NB4 (cell line): ENCODE data around the gene EEA1.

Source experiments
- DNase-seq: peaks from one replicate; pipeline ENCODE4 v3.0.0; 2010; ENCODE audit warnings: low read depth
- H3K4me3 ChIP-seq: one replicate; pipeline ENCODE4 v1.5.1; 2011; ENCODE audit warnings: mild to moderate bottlenecking, low read depth, low read length, moderate library complexity
- CTCF ChIP-seq: IDR thresholded peaks from one replicate; pipeline ENCODE4 v1.5.1; 2012; ENCODE audit warnings: low read depth, low read length
- MYC ChIP-seq: IDR thresholded peaks from 2 replicates; pipeline ENCODE4 v1.6.1; 2011; ENCODE audit warnings: low read depth, low read length
- POLR2A ChIP-seq: IDR thresholded peaks from 2 replicates; pipeline ENCODE4 v1.6.1; 2011; ENCODE audit warnings: mild to moderate bottlenecking; ENCODE audit not compliant: insufficient read length; ENCODE audit errors: extremely low read depth
- TF ChIP-seq, protein P1 (sequence below): IDR thresholded peaks from 2 replicates; pipeline ENCODE4 v1.6.1; 2011; ENCODE audit warnings: low read depth, low read length

EEA1 gene

GRCh38 chr12:92871116-92871515, 58.0 kb downstream of the EEA1 start:
- TF ChIP-seq POLR2A (no peak), MYC (no peak), CTCF (no peak)
- TF ChIP-seq, protein P1, sequence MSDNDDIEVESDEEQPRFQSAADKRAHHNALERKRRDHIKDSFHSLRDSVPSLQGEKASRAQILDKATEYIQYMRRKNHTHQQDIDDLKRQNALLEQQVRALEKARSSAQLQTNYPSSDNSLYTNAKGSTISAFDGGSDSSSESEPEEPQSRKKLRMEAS = no peak
- peak; percentile 49 for DNase-seq

GRCh38 chr12:92866418-92866817, 62.7 kb downstream of the EEA1 start:
- no peak overlapping the region for H3K4me3 ChIP-seq
- no peak for DNase-seq
- TF ChIP-seq, protein P1 = no peak

More at GRCh38 chr12:92871116-92871515, 58.0 kb downstream of the EEA1 start:
- H3K4me3 ChIP-seq = no peak overlapping the region

- no peak overlapping the region for H3K4me3 ChIP-seq
- DNase-seq = peak; percentile 44
Measured at GRCh38 chr12:92863251-92863650, 65.8 kb downstream of the EEA1 start.

DNA sequence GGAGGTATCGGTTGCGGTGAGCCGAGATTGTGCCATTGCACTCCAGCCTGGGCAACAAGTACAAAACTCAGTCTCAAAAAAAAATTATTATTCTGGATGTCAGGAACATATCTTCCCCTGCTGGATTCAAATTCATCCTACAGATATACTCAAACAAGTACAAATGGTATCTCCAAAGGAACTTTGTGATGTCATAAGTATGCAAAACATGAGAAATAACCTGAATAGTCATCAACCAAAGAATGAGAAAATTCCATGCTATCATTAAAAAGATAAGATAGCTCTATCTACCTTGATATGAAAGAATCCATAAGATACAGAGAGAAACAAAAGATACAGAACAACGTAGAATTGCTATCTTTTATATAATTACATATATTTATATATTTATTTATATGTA, 67.7 kb downstream of the EEA1 start:
- TF ChIP-seq MYC (no peak), POLR2A (no peak), CTCF (no peak)
- TF ChIP-seq, protein P1 = no peak
- no peak overlapping the region for H3K4me3 ChIP-seq

More at GRCh38 chr12:92863251-92863650, 65.8 kb downstream of the EEA1 start:
- TF ChIP-seq MYC (no peak), POLR2A (no peak), CTCF (no peak)
- TF ChIP-seq, protein P1 = no peak

GRCh38 chr12:92860521-92860920, 68.6 kb downstream of the EEA1 start:
- DNase-seq = no peak
- TF ChIP-seq MYC (no peak), POLR2A (no peak), CTCF (no peak)
- TF ChIP-seq, protein P1 = no peak
- no peak overlapping the region for H3K4me3 ChIP-seq

More for the DNA sequence above, 67.7 kb downstream of the EEA1 start:
- no peak for DNase-seq

- no peak for TF ChIP-seq POLR2A
- TF ChIP-seq MYC = no peak
- TF ChIP-seq CTCF = no peak
- TF ChIP-seq, protein P1 = no peak
- DNase-seq = no peak
Measured at GRCh38 chr12:92859650-92860386, 69.3 kb downstream of the EEA1 start.

More at GRCh38 chr12:92859650-92860386, 69.3 kb downstream of the EEA1 start:
- no peak overlapping the region for H3K4me3 ChIP-seq
